Ishikawa (cell line): ENCODE results near the gene PILRB.

Experiments used
- CEBPB ChIP-seq: IDR thresholded peaks from 2 replicates; pipeline ENCODE4 v1.6.1; 2012
- CREB1 ChIP-seq: IDR thresholded peaks from 2 replicates; pipeline ENCODE4 v1.6.1; 2012; ENCODE audit warnings: low read depth
- EGR1 ChIP-seq: IDR thresholded peaks from 2 replicates; pipeline ENCODE4 v1.6.1; 2012
- EP300 ChIP-seq: IDR thresholded peaks from 2 replicates; pipeline ENCODE4 v1.6.1; 2012; ENCODE audit warnings: borderline replicate concordance
- FOXM1 ChIP-seq: IDR thresholded peaks from 2 replicates; pipeline ENCODE4 v1.6.1; 2012; ENCODE audit warnings: low read depth, borderline replicate concordance
- MAX ChIP-seq: IDR thresholded peaks from 2 replicates; pipeline ENCODE4 v1.6.1; 2012
- NFIC ChIP-seq: IDR thresholded peaks from 2 replicates; pipeline ENCODE4 v1.6.1; 2012
- RAD21 ChIP-seq: IDR thresholded peaks from 2 replicates; pipeline ENCODE4 v1.6.1; 2012; ENCODE audit warnings: low read depth
- TAF1 ChIP-seq: IDR thresholded peaks from 2 replicates; pipeline ENCODE4 v1.6.1; 2012; ENCODE audit warnings: low read depth, mild to moderate bottlenecking
- TCF12 ChIP-seq: IDR thresholded peaks from 2 replicates; pipeline ENCODE4 v1.6.1; 2012; ENCODE audit warnings: low read depth
- TEAD4 ChIP-seq: IDR thresholded peaks from 2 replicates; pipeline ENCODE4 v1.6.1; 2012
- YY1 ChIP-seq: IDR thresholded peaks from 2 replicates; pipeline ENCODE4 v1.6.1; 2012; ENCODE audit warnings: low read depth
- ZBTB7A ChIP-seq: IDR thresholded peaks from 2 replicates; pipeline ENCODE4 v1.6.1; 2012; ENCODE audit warnings: low read depth
- TF ChIP-seq, protein P1 (sequence below): IDR thresholded peaks from 2 replicates; pipeline ENCODE4 v1.6.1; 2012; ENCODE audit warnings: low read depth, mild to moderate bottlenecking
- TF ChIP-seq, protein P2 (sequence below): IDR thresholded peaks from 2 replicates; pipeline ENCODE4 v1.6.1; 2012

PILRB gene

DNA sequence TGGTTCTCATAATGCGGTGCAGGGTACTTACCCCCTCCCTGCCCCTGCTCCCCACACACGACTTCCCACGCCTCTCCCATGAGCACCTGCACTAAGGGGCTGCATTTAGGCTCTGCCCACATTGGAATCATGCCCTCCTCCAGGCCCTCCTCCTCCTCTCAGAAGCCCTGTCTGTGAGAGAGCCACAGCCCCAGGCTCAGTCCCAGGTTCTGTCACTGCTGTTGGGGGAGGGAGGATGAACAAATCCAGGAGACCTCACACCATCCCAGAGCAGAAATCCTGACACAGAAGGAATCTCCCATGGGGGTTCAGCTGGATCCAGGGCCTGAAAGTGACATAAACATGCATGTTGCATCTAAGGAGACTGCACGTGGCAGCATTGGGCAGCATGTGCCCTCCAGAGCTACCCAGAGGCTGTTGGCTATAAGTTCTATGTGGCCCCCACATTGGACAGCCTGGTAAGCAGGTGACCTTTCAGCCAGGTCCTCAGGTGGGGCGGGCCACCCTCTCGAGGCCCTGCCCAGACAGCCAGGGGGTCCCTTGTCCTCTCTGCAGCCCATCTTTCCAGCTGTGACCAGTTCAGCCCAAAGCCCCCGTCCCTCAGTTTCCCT is 13.7 kb downstream of the PILRB start:
- TF ChIP-seq YY1: no peak
- no peak for TF ChIP-seq NFIC
- TF ChIP-seq TCF12: no peak
- no peak for TF ChIP-seq MAX
- TF ChIP-seq EP300: no peak
- no peak for TF ChIP-seq TEAD4
- TF ChIP-seq, protein P1, sequence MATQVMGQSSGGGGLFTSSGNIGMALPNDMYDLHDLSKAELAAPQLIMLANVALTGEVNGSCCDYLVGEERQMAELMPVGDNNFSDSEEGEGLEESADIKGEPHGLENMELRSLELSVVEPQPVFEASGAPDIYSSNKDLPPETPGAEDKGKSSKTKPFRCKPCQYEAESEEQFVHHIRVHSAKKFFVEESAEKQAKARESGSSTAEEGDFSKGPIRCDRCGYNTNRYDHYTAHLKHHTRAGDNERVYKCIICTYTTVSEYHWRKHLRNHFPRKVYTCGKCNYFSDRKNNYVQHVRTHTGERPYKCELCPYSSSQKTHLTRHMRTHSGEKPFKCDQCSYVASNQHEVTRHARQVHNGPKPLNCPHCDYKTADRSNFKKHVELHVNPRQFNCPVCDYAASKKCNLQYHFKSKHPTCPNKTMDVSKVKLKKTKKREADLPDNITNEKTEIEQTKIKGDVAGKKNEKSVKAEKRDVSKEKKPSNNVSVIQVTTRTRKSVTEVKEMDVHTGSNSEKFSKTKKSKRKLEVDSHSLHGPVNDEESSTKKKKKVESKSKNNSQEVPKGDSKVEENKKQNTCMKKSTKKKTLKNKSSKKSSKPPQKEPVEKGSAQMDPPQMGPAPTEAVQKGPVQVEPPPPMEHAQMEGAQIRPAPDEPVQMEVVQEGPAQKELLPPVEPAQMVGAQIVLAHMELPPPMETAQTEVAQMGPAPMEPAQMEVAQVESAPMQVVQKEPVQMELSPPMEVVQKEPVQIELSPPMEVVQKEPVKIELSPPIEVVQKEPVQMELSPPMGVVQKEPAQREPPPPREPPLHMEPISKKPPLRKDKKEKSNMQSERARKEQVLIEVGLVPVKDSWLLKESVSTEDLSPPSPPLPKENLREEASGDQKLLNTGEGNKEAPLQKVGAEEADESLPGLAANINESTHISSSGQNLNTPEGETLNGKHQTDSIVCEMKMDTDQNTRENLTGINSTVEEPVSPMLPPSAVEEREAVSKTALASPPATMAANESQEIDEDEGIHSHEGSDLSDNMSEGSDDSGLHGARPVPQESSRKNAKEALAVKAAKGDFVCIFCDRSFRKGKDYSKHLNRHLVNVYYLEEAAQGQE: no peak
- no peak for TF ChIP-seq ZBTB7A
- TF ChIP-seq FOXM1: no peak
- TF ChIP-seq CEBPB: no peak
- TF ChIP-seq RAD21: no peak
- TF ChIP-seq, protein P2, sequence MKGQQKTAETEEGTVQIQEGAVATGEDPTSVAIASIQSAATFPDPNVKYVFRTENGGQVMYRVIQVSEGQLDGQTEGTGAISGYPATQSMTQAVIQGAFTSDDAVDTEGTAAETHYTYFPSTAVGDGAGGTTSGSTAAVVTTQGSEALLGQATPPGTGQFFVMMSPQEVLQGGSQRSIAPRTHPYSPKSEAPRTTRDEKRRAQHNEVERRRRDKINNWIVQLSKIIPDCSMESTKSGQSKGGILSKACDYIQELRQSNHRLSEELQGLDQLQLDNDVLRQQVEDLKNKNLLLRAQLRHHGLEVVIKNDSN: no peak
- no peak for TF ChIP-seq TAF1
- no peak for TF ChIP-seq EGR1
- no peak for TF ChIP-seq CREB1

DNA sequence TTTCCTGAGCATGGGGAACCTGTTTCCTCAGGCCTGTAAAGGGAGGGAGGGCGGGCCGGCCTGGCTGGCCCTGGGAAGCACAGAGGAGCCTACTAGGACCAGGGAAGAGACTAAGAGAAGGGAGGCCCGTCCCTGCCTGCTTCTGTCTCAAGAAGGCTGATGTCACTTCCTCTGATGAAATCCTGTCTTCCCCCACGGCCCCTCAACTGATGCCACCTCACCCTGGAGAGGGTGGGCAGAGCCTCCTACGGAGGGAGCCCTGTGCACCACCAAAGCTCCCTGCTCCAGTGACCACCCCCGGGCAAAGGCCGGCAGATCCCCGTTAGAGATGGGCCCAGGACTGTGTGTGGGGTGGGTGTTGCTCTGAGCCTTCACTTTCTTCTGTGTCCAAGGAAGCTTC is 14.3 kb downstream of the PILRB start:
- TF ChIP-seq TCF12 (no peak), TEAD4 (no peak), ZBTB7A (no peak), TAF1 (no peak), EGR1 (no peak), YY1 (no peak), FOXM1 (no peak), EP300 (no peak), MAX (no peak), CEBPB (no peak)
- TF ChIP-seq, protein P2: no peak
- TF ChIP-seq, protein P1: no peak

DNA sequence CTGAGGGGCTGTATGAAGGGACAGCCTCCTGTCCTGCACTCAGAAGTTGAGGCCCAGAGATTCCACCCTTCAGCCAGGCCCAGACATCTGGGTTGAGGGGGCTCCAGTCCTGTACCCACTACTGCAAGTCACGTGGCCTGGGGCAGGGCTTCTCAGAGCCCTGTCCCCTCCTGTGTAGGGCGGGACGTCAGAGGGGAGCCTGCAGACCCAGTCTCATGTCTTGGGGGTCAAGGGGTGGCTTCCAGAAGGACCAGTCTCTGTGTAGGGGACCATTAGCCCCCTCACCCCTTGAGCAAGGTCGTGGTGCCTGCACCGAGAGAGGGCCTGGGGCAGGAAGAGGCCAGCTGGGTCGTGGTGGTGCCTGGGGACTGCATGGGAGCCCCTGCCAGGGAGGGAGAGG is 14.8 kb downstream of the PILRB start:
- no peak for TF ChIP-seq ZBTB7A
- no peak for TF ChIP-seq TEAD4
- TF ChIP-seq, protein P1: no peak
- no peak for TF ChIP-seq EP300
- TF ChIP-seq TAF1: no peak
- TF ChIP-seq, protein P2: no peak
- no peak for TF ChIP-seq CEBPB
- no peak for TF ChIP-seq YY1
- TF ChIP-seq CREB1: no peak
- TF ChIP-seq EGR1: no peak
- no peak for TF ChIP-seq RAD21

DNA sequence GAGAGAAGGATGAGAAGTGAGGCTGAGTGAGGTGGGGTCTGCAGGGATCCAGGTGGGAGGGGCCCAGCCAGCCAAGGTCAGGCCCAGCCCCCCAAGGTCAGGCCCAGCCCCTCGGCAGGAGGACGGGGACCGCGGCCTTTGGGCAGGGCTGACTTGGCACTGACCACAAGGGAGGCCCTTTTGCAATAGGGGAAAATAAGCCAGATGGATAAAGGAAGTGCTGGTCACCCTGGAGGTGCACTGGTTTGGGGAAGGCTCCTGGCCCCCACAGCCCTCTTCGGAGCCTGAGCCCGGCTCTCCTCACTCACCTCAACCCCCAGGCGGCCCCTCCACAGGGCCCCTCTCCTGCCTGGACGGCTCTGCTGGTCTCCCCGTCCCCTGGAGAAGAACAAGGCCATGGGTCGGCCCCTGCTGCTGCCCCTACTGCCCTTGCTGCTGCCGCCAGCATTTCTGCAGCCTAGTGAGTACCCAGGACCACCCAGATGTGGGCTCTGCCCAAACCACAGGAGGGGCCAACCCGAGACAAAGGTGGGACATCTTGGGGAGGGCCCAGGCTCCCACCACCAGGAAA is 15.4 kb downstream of the PILRB start, which contains the start of gene PILRA:
Gene PILRA, plus strand, starts transcription at position 227 of the 571 bp plus-strand sequence. Its CDS starts 170 bp downstream, at position 397.
- TF ChIP-seq, protein P1: no peak
- TF ChIP-seq TAF1 (no peak), RAD21 (no peak), EGR1 (no peak), EP300 (no peak), NFIC (no peak)
- TF ChIP-seq, protein P2: no peak
